Esophagus muscularis mucosa (tissue), 3 donors: ENCODE data around the gene STK10.

Source experiments
- POLR2A ChIP-seq: fragments of 450-650 bp; IDR thresholded peaks from one replicate; pipeline ENCODE4 v1.6.1; 2017; ENCODE audit warnings: antibody characterized with exemption, moderate library complexity, mild to moderate bottlenecking, low read depth
- TF ChIP-seq, protein P1 (sequence below), 3 experiments: fragments of 200-600 bp in 2 of 3; fragments of 450-650 bp in 1 of 3; sonication (generic) in 2 of 3; IDR thresholded peaks; one replicate each; pipeline ENCODE4 v1.5.1; 2017 to 2019; ENCODE audit warnings: antibody characterized with exemption in 3 of 3, mild to moderate bottlenecking in 2 of 3, moderate library complexity in 1 of 3

DNA sequence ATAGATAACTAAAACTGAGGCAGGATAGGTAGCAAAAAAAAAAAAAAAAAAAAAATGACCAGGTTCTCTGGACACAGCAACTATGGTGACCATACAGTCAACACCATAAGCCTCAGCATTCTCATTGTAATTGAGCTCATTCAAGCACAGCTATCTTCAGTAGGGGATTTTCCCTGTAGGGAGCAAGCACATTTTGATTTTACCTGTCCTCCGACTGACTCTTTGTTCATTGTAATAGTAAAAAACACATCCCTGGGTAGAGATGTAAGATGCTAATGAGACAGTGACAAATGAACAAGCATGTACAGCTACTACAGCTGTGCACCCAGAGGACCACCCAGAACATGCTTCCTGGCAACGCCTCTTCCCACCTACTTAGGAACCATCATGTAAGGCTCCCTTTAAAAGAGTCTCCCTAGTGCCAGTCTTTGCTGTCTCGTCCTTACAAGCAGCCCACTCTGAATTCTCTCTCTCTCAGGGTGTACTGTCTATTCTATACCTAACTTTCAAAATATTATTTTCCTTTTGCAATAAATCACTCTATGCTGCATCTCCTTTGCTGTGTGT, 116.6 kb downstream of the STK10 start:
- TF ChIP-seq POLR2A = no peak
- TF ChIP-seq, protein P1, sequence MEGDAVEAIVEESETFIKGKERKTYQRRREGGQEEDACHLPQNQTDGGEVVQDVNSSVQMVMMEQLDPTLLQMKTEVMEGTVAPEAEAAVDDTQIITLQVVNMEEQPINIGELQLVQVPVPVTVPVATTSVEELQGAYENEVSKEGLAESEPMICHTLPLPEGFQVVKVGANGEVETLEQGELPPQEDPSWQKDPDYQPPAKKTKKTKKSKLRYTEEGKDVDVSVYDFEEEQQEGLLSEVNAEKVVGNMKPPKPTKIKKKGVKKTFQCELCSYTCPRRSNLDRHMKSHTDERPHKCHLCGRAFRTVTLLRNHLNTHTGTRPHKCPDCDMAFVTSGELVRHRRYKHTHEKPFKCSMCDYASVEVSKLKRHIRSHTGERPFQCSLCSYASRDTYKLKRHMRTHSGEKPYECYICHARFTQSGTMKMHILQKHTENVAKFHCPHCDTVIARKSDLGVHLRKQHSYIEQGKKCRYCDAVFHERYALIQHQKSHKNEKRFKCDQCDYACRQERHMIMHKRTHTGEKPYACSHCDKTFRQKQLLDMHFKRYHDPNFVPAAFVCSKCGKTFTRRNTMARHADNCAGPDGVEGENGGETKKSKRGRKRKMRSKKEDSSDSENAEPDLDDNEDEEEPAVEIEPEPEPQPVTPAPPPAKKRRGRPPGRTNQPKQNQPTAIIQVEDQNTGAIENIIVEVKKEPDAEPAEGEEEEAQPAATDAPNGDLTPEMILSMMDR (IDR thresholded peaks at IDR 0.05) = no peak
